MM.1S (cell line): ENCODE data around the gene FIS1.

ENCODE experiments used
- DNase-seq: peaks from one replicate; pipeline ENCODE4 v3.0.0-alpha.2; 2015
- H2AFZ ChIP-seq: fragments of 300-600 bp; sonication (generic); 2 replicates; pipeline ENCODE4 v1.6.0; 2016; ENCODE audit warnings: antibody characterized with exemption, low read length
- H3F3A ChIP-seq: fragments of 300-600 bp; sonication (generic); 2 replicates; pipeline ENCODE4 v1.6.1; 2016; ENCODE audit warnings: mild to moderate bottlenecking, antibody characterized with exemption, low read length, moderate library complexity, mixed read lengths; ENCODE audit not compliant: insufficient read depth
- H3K27ac ChIP-seq: fragments of 300-600 bp; sonication (generic); 2 replicates; pipeline ENCODE4 v1.5.1; 2016; ENCODE audit warnings: mild to moderate bottlenecking, low read length
- H3K27me3 ChIP-seq: fragments of 300-600 bp; sonication (generic); replicated peaks from 2 replicates; pipeline ENCODE4 v1.6.0; 2016; ENCODE audit warnings: low read length; ENCODE audit not compliant: insufficient read depth
- H3K36me3 ChIP-seq: fragments of 300-600 bp; sonication (generic); replicated peaks from 2 replicates; pipeline ENCODE4 v1.6.1; 2016; ENCODE audit warnings: mild to moderate bottlenecking, low read length, mixed read lengths; ENCODE audit not compliant: insufficient read depth
- H3K4me1 ChIP-seq: fragments of 300-600 bp; sonication (generic); 2 replicates; pipeline ENCODE4 v1.6.1; 2016; ENCODE audit warnings: low read length, mixed read lengths
- H3K4me2 ChIP-seq: fragments of 300-600 bp; sonication (generic); 2 replicates; pipeline ENCODE4 v1.6.0; 2016; ENCODE audit warnings: low read depth, low read length
- H3K4me3 ChIP-seq: fragments of 300-600 bp; sonication (generic); 2 replicates; pipeline ENCODE4 v1.5.1; 2016; ENCODE audit warnings: low read length, mixed read lengths
- H3K79me2 ChIP-seq: fragments of 300-600 bp; sonication (generic); 2 replicates; pipeline ENCODE4 v1.6.1; 2016; ENCODE audit warnings: mixed run types, low read length, mixed read lengths
- H3K9ac ChIP-seq: fragments of 300-600 bp; sonication (generic); 2 replicates; pipeline ENCODE4 v1.6.1; 2016; ENCODE audit warnings: low read length, mixed read lengths
- H3K9me2 ChIP-seq: fragments of 300-600 bp; sonication (generic); replicated peaks from 2 replicates; pipeline ENCODE4 v1.6.1; 2016; ENCODE audit warnings: mild to moderate bottlenecking, low read length, mixed read lengths; ENCODE audit not compliant: insufficient read depth
- H3K9me3 ChIP-seq: fragments of 300-600 bp; sonication (generic); replicated peaks from 2 replicates; pipeline ENCODE4 v1.6.1; 2016; ENCODE audit warnings: mild to moderate bottlenecking, low read length, mixed read lengths; ENCODE audit not compliant: insufficient read depth
- H4K20me1 ChIP-seq: fragments of 300-600 bp; sonication (generic); 2 replicates; pipeline ENCODE4 v1.6.1; 2016; ENCODE audit warnings: mild to moderate bottlenecking, low read length, moderate library complexity, mixed read lengths; ENCODE audit not compliant: insufficient read depth
- EZH2 ChIP-seq: fragments of 300-600 bp; sonication (generic); optimal IDR thresholded peaks from 2 replicates; pipeline ENCODE3; 2017; ENCODE audit warnings: low read depth, mild to moderate bottlenecking, antibody characterized with exemption, low read length, mixed read lengths
- EZH2phosphoT487 ChIP-seq: fragments of 300-600 bp; sonication (generic); IDR thresholded peaks from 2 replicates; pipeline ENCODE4 v1.6.1; 2018; ENCODE audit warnings: antibody characterized with exemption, low read length
- TF ChIP-seq, protein P1 (sequence below): fragments of 300-600 bp; sonication (generic); IDR thresholded peaks from 2 replicates; pipeline ENCODE4 v1.5.1; 2016; ENCODE audit warnings: antibody characterized with exemption, low read length, mixed read lengths

FIS1 gene

DNA sequence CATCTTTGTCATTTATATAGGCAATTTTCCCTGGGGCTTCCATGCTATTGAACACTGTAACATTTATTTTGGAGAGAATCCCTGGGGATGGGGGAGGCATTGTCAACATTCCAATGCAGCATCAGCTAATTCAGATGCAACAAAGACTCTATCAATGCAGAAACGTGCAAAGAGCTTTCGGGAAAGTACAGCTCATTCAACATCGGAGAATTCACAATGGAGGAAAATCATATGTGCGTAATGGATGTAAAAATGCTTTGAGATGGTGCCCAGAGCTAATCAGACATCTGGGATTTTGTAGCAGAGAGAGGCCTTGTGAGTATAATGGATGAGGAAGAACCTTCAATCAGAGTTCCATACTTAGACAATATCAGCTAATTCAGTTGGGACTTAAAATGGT lies 28.3 kb upstream of the FIS1 start:
- peaks cover 95% of the 10 kb centered on the region for H3K27me3 ChIP-seq
- no peaks in the 10 kb centered on the region for H3K79me2 ChIP-seq
- H3K4me3 ChIP-seq: no peak overlapping the region

DNA sequence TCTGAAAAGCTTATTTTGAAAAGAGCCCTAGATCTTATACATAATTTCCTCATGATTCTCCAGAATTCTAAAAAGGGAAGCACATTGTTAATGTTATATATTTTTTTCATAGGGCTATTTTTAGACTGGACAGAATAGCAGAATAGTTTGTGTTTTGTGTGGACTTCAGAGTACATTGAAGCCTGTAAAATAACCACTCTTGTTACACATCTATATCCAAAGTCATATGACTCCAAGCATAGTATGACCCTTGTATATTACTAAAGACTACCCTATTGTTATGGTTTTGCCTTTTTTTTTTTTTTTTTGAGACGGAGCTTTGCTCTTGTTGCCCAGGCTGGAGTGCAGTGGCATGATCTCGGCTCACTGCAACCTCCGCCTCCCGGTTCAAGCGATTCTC lies 26.1 kb upstream of the FIS1 start:
- no peaks in the 10 kb centered on the region for H3K4me1 ChIP-seq
- no peaks in the 10 kb centered on the region for H3K79me2 ChIP-seq
- no peak overlapping the region for H3K27ac ChIP-seq
- H3F3A ChIP-seq: no peaks in the 10 kb centered on the region
- no peak for DNase-seq
- H3K4me3 ChIP-seq: no peak overlapping the region
- no peaks in the 10 kb centered on the region for H4K20me1 ChIP-seq
- no peak overlapping the region for H3K4me2 ChIP-seq
- no peaks in the 10 kb centered on the region for H3K36me3 ChIP-seq
- TF ChIP-seq, protein P1, sequence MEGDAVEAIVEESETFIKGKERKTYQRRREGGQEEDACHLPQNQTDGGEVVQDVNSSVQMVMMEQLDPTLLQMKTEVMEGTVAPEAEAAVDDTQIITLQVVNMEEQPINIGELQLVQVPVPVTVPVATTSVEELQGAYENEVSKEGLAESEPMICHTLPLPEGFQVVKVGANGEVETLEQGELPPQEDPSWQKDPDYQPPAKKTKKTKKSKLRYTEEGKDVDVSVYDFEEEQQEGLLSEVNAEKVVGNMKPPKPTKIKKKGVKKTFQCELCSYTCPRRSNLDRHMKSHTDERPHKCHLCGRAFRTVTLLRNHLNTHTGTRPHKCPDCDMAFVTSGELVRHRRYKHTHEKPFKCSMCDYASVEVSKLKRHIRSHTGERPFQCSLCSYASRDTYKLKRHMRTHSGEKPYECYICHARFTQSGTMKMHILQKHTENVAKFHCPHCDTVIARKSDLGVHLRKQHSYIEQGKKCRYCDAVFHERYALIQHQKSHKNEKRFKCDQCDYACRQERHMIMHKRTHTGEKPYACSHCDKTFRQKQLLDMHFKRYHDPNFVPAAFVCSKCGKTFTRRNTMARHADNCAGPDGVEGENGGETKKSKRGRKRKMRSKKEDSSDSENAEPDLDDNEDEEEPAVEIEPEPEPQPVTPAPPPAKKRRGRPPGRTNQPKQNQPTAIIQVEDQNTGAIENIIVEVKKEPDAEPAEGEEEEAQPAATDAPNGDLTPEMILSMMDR: no peak
- no peaks in the 10 kb centered on the region for H3K9me3 ChIP-seq
- peaks cover 91% of the 10 kb centered on the region for H3K27me3 ChIP-seq
- no peak overlapping the region for H2AFZ ChIP-seq
- H3K9me2 ChIP-seq: no peaks in the 10 kb centered on the region
- no peak overlapping the region for H3K9ac ChIP-seq

More for the DNA sequence above, 28.3 kb upstream of the FIS1 start:
- Histone ChIP-seq H3K4me1 (no peaks in the 10 kb centered on the region), H3K36me3 (no peaks in the 10 kb centered on the region), H4K20me1 (no peaks in the 10 kb centered on the region), H3K9me3 (no peaks in the 10 kb centered on the region), H3K9me2 (no peaks in the 10 kb centered on the region), H2AFZ (no peak overlapping the region), H3F3A (no peaks in the 10 kb centered on the region), H3K9ac (no peak overlapping the region), H3K4me2 (no peak overlapping the region), H3K27ac (no peak overlapping the region)
- TF ChIP-seq, protein P1: no peak
- TF ChIP-seq EZH2phosphoT487: no peak
- TF ChIP-seq EZH2: no peak
- DNase-seq: no peak

- DNase-seq: no peak
Observed at GRCh38 chr7:101269664-101270063, 24.8 kb upstream of the FIS1 start.

More at GRCh38 chr7:101269664-101270063, 24.8 kb upstream of the FIS1 start:
- no peak overlapping the region for H3K4me3 ChIP-seq
- H4K20me1 ChIP-seq: no peaks in the 10 kb centered on the region
- no peak overlapping the region for H3K9ac ChIP-seq
- H3K36me3 ChIP-seq: no peaks in the 10 kb centered on the region
- no peaks in the 10 kb centered on the region for H3K9me2 ChIP-seq
- peaks cover 91% of the 10 kb centered on the region for H3K27me3 ChIP-seq
- no peak overlapping the region for H2AFZ ChIP-seq
- H3K27ac ChIP-seq: no peak overlapping the region
- no peaks in the 10 kb centered on the region for H3K4me1 ChIP-seq
- no peak overlapping the region for H3K4me2 ChIP-seq
- no peaks in the 10 kb centered on the region for H3F3A ChIP-seq
- TF ChIP-seq EZH2: no peak
- TF ChIP-seq, protein P1: no peak
- TF ChIP-seq EZH2phosphoT487: no peak
- H3K79me2 ChIP-seq: no peaks in the 10 kb centered on the region
- H3K9me3 ChIP-seq: no peaks in the 10 kb centered on the region
